ENCODE results near the gene E2F1. TPM values are rescaled to one million over a fixed set of nuclear protein-coding genes. Genes with fewer than 3 reads are reported as not detected.
A peak's percentile ranks its signal among the peaks of the same experiment; 100 is the strongest.

E2F1 gene
- total RNA-seq, 3 donors from 2014 or later, result 0.33 to 2.2 (median 0.88) TPM

GRCh38 chr20:33662172-33662571 is 24.0 kb downstream of the E2F1 start, which contains the start of gene C20orf144:
TSS of gene C20orf144 (plus strand) at chr20:33662327. CDS start at chr20:33662346, 19 bp downstream.
- H3K27ac ChIP-seq, result peak within 1 kb of the TSS; percentile 89 to 90

GRCh38 chr20:33660685-33661058 is 25.5 kb downstream of the E2F1 start:
- intact Hi-C loops (cut with DNase I; ENCODE audit: low total_unique reads), result no loop called here
- no peak for DNase-seq (ENCODE audit: low spot score in 2 of 2)
- H3K9me3 ChIP-seq, result no peaks in the 10 kb centered on the region

More at GRCh38 chr20:33662172-33662571, 24.0 kb downstream of the E2F1 start, which contains the start of gene C20orf144:
- Histone ChIP-seq H3K4me3 (peak within 1 kb of the TSS; percentile 66 to 97 (median 72)), H3K4me1 (peaks cover 0 to 5% of the 10 kb centered on the region in 2 donors), H3K36me3 (no peaks in the 10 kb centered on the region), H3K27me3 (no peaks in the 10 kb centered on the region), H3K9me3 (no peaks in the 10 kb centered on the region)
- no peak for DNase-seq (ENCODE audit: low spot score in 2 of 2)
- no peak for TF ChIP-seq POLR2A (IDR thresholded peaks at IDR 0.05)
- no peak for TF ChIP-seq POLR2AphosphoS5 (IDR thresholded peaks at IDR 0.05)
- no peak for TF ChIP-seq CTCF (IDR thresholded peaks at IDR 0.05)
- intact Hi-C loops (cut with DNase I; ENCODE audit: low total_unique reads), result no loop called here

GRCh38 chr20:33660035-33660684 is 26.0 kb downstream of the E2F1 start:
- Histone ChIP-seq H3K9me3 (no peaks in the 10 kb centered on the region), H3K27ac (no peak overlapping the region), H3K27me3 (no peaks in the 10 kb centered on the region), H3K36me3 (no peaks in the 10 kb centered on the region), H3K4me1 (peaks cover 0 to 5% of the 10 kb centered on the region in 2 donors), H3K4me3 (no peak overlapping the region)
- TF ChIP-seq POLR2AphosphoS5 (IDR thresholded peaks at IDR 0.05) (no peak), CTCF (IDR thresholded peaks at IDR 0.05) (no peak), POLR2A (IDR thresholded peaks at IDR 0.05) (no peak)
- DNase-seq (ENCODE audit: low spot score in 2 of 2), result no peak
- intact Hi-C loops (cut with DNase I; ENCODE audit: low total_unique reads), result no loop called here

More at GRCh38 chr20:33660685-33661058, 25.5 kb downstream of the E2F1 start:
- Histone ChIP-seq H3K4me1 (peaks cover 0 to 5% of the 10 kb centered on the region in 2 donors), H3K27ac (no peak overlapping the region), H3K36me3 (no peaks in the 10 kb centered on the region), H3K27me3 (no peaks in the 10 kb centered on the region), H3K4me3 (no peak overlapping the region)
- TF ChIP-seq POLR2AphosphoS5 (IDR thresholded peaks at IDR 0.05) (no peak), CTCF (IDR thresholded peaks at IDR 0.05) (no peak), POLR2A (IDR thresholded peaks at IDR 0.05) (no peak)

- Histone ChIP-seq H3K9me3 (no peaks in the 10 kb centered on the region), H3K4me1 (peaks cover 0 to 5% of the 10 kb centered on the region in 2 donors), H3K27me3 (no peaks in the 10 kb centered on the region), H3K36me3 (no peaks in the 10 kb centered on the region), H3K4me3 (no peak overlapping the region), H3K27ac (no peak overlapping the region)
- intact Hi-C loops (cut with DNase I; ENCODE audit: low total_unique reads), result loop anchor here (10.0 kb wide), 1 partner anchor 195 kb away; no protein-coding TSS in a partner anchor
- TF ChIP-seq CTCF (IDR thresholded peaks at IDR 0.05), result no peak
- no peak for TF ChIP-seq POLR2AphosphoS5 (IDR thresholded peaks at IDR 0.05)
- no peak for TF ChIP-seq POLR2A (IDR thresholded peaks at IDR 0.05)
- DNase-seq (ENCODE audit: low spot score in 2 of 2), result no peak
These were observed 26.7 kb downstream of the E2F1 start for GRCh38 chr20:33659341-33660034.

GRCh38 chr20:33658929-33659328 is 27.3 kb downstream of the E2F1 start:
- Histone ChIP-seq H3K4me3 (no peak overlapping the region), H3K9me3 (no peaks in the 10 kb centered on the region)

More at GRCh38 chr20:33658929-33659328, 27.3 kb downstream of the E2F1 start:
- Histone ChIP-seq H3K4me1 (peaks cover 0 to 5% of the 10 kb centered on the region in 2 donors), H3K36me3 (no peaks in the 10 kb centered on the region), H3K27me3 (no peaks in the 10 kb centered on the region), H3K27ac (no peak overlapping the region)
- no peak for DNase-seq (ENCODE audit: low spot score in 2 of 2)
- TF ChIP-seq POLR2AphosphoS5 (IDR thresholded peaks at IDR 0.05) (no peak), CTCF (IDR thresholded peaks at IDR 0.05) (no peak), POLR2A (IDR thresholded peaks at IDR 0.05) (no peak)
- intact Hi-C loops (cut with DNase I; ENCODE audit: low total_unique reads), result loop anchor here (10.0 kb wide), 1 partner anchor 194 kb away; no protein-coding TSS in a partner anchor
